Astrocyte of the spinal cord (primary cell): ENCODE measurements around the gene IFI27.

ENCODE experiments used
- DNase-seq: peaks from one replicate; pipeline ENCODE4 v3.0.0; 2011; ENCODE audit warnings: low read depth, low spot score
- H3K4me3 ChIP-seq: 2 replicates; pipeline ENCODE4 v1.5.1; 2011; ENCODE audit warnings: low read depth, mild to moderate bottlenecking, low read length, moderate library complexity
- in situ Hi-C: cut with HindIII; loops from 2 replicates; pipeline ENCODE4 v1.10.0; 2017; ENCODE audit warnings: low sequenced_read_pairs
- TF ChIP-seq, protein P1 (sequence below): IDR thresholded peaks from 2 replicates; pipeline ENCODE4 v1.5.1; 2012; ENCODE audit warnings: low read depth, mild to moderate bottlenecking, low read length, inconsistent platforms

Gene IFI27

DNA sequence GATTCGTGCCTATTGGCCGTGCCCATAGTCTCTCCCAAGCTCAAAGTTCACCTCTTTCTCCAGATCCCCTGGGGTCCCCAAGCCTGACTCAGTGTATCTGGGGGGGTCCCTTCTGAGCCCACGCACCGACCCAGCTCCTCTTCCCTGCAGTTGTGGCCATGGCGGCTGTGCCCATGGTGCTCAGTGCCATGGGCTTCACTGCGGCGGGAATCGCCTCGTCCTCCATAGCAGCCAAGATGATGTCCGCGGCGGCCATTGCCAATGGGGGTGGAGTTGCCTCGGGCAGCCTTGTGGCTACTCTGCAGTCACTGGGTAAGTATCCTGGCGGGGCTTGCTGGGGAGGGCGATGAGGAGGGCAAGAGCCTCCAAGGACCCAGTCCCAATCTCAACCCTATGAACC is 5.1 kb downstream of the IFI27 start:
- DNase-seq, result no peak
- H3K4me3 ChIP-seq, result no peak overlapping the region
- in situ Hi-C loops, result no loop called here
- TF ChIP-seq, protein P1, sequence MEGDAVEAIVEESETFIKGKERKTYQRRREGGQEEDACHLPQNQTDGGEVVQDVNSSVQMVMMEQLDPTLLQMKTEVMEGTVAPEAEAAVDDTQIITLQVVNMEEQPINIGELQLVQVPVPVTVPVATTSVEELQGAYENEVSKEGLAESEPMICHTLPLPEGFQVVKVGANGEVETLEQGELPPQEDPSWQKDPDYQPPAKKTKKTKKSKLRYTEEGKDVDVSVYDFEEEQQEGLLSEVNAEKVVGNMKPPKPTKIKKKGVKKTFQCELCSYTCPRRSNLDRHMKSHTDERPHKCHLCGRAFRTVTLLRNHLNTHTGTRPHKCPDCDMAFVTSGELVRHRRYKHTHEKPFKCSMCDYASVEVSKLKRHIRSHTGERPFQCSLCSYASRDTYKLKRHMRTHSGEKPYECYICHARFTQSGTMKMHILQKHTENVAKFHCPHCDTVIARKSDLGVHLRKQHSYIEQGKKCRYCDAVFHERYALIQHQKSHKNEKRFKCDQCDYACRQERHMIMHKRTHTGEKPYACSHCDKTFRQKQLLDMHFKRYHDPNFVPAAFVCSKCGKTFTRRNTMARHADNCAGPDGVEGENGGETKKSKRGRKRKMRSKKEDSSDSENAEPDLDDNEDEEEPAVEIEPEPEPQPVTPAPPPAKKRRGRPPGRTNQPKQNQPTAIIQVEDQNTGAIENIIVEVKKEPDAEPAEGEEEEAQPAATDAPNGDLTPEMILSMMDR, result no peak

DNA sequence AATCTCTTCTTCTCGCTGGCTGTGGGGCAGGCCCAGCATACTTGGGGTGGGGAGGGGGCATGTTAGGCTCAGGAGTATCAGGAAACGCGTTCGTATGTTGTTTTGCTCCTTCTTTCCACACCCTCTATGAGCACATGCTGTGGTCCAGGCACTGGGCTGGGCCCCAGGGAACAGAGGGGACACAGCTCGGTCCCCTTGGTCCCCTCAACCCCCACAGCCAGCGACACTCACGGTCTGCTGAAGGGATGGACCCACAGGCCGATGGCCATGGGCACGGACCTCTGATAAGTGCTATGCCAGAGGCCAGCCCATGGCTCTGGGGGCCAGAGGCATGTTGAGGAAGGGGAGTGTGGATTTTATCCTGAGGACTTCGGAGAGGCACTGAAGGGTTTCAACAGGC is 6.2 kb downstream of the IFI27 start:
- in situ Hi-C loops, result no loop called here
- no peak overlapping the region for H3K4me3 ChIP-seq
- DNase-seq, result no peak
- TF ChIP-seq, protein P1, result no peak

- TF ChIP-seq, protein P1, result no peak
- in situ Hi-C loops, result no loop called here
- no peak overlapping the region for H3K4me3 ChIP-seq
- no peak for DNase-seq
These were observed 7.3 kb downstream of the IFI27 start for GRCh38 chr14:94117856-94118255.

GRCh38 chr14:94119071-94119470 is 8.5 kb downstream of the IFI27 start:
- in situ Hi-C loops, result no loop called here
- H3K4me3 ChIP-seq, result no peak overlapping the region
- DNase-seq, result no peak
- TF ChIP-seq, protein P1, result no peak

GRCh38 chr14:94120667-94121340 is 10.3 kb downstream of the IFI27 start:
- in situ Hi-C loops, result no loop called here
- H3K4me3 ChIP-seq, result no peak overlapping the region
- TF ChIP-seq, protein P1, result no peak
- DNase-seq, result peak; percentile 76

DNA sequence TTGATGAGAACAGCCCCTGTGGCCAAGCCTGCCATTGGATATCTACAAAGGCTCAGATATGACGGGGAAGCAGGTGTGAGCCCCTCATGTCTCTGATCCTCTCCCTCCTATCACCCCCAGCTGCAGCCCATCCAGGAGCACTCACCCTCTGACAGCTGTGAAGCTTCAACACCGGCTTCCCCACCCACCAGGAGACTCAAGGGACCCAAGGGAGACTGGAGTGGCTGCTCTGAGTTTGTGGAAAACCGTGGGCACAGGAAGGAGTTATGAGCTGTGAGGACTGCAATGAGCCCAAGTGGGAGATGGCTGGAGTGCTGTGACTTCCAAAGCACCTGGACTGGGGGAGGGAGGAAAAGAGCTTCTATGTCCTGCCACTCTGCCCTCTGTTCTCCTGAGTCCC is 10.9 kb downstream of the IFI27 start:
- H3K4me3 ChIP-seq, result no peak overlapping the region
- in situ Hi-C loops, result no loop called here
- no peak for DNase-seq
- TF ChIP-seq, protein P1, result no peak
